HG02852 (cell line): ENCODE data around the gene MRPS10.

ENCODE experiments used
- ATAC-seq: cut with Tn5 transposase; IDR thresholded peaks from one replicate; pipeline ENCODE4 v1.9.1; 2021; ENCODE audit warnings: mild to moderate bottlenecking, moderate library complexity; ENCODE audit not compliant: unreplicated experiment

MRPS10 gene

GRCh38 chr6:42217519-42218367 lies at the start of gene MRPS10:
Gene MRPS10, minus strand, starts transcription at chr6:42217861. Its CDS starts 12 bp downstream, at chr6:42217849.
- peak; percentile 95 for ATAC-seq

DNA sequence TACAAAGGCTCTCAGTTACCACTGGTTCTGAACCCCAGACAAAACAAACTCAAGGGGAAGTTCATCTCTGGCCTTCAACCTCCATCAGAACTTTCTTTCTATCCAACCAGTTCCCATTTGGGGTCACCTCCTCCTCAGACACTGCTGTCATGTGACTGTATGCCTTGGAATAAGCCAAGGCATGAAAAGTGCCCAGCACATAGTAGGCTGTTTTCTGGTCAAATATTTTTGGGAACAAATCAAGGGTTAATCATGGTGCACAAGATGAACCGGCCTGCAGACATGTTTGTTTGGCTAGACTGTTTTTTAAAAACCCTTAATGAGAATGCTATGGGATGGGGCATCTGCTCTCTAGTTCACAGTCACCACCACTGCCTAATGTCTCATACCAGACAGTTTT lies 48.9 kb upstream of the MRPS10 start:
- ATAC-seq: no peak

DNA sequence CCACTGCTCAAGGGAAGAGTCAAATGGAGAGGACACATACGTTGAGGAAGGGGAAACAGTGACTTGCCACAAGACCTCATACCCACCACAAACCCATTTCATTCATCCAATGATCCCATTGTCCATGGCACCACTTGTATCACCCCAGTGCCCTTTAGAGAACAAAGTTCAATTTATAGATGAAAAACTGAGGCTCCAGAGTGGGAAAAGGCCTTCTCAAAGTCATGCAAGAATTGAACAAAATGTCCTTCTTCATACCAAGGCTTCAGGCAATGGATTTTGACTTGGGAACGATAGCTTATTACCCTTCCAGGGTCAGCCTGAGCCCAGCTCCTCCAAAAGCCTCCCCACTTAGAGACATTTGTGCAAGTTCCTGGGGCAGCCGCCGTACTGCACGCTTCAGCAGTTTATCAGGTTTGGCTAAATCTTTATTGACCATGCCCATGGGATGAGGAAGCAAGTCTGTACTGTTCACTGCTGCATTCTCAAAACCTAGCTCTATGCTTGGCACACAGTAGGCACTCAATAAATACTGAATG lies 47.3 kb upstream of the MRPS10 start:
- no peak for ATAC-seq

DNA sequence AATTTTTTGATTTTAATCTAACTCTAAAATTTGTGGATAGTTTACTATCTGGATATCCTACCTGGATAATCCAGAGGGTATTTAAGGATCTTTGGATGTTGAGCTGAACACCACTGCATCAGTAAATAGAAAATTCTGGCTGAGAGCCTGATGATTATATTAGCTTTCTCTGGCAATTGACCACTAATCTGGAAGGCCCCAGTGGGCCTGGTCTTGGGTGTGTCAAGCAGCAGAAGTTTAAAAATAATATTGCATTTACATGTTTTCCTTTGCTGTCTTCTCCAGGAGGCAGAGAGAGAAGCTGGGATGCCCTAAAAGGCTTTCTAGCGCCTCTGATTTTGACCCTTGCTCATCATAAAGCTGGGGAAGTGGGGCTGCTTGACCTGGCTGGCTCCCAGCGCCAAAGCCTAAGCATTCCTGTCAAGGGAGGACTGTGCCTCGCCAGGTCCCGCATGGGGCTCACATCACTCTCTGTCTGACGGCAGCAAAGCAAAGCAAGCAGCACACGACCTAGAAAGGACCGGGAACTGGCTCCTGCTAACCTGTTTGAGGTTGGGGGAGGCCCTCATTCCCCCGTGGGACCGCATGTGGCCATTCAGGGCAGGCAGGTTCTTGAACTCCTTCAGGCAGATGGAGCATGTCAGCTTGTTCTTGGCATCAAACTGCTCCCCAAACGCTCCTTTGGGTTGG lies 46.6 kb upstream of the MRPS10 start:
- no peak for ATAC-seq

GRCh38 chr6:42263165-42263728 lies 45.6 kb upstream of the MRPS10 start:
- no peak for ATAC-seq

GRCh38 chr6:42260972-42261371 lies 43.3 kb upstream of the MRPS10 start:
- ATAC-seq: no peak

- no peak for ATAC-seq
These were observed 42.8 kb upstream of the MRPS10 start for GRCh38 chr6:42260396-42260888.

DNA sequence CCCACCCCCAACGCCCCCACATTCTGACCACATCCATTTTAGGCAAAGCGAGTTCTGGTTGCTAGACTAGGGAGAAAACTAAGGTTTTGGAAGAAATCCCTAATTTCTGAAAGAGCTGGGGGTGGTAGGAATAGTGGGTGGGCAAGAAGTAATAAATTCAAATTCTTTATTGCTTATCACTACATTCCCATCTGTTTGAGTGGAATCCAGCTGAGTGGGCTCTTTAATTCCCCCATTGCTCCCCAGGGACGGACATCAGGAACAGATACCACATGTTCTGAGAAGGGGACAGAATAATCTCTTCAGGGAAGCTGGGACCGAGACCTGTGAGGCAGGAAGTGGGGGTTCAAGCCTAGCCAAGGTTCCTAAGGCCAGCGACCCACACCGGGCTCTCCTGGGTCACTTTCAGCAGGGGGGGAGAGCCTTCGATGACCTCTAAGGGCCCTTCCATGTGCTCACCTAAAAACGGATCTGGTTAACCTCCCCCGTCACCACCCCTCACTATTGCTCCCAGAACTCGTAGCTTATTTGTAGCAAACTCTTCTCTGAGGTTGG lies 42.3 kb upstream of the MRPS10 start:
- ATAC-seq: no peak

- ATAC-seq: no peak
These were observed 41.6 kb upstream of the MRPS10 start for GRCh38 chr6:42259286-42259685.

DNA sequence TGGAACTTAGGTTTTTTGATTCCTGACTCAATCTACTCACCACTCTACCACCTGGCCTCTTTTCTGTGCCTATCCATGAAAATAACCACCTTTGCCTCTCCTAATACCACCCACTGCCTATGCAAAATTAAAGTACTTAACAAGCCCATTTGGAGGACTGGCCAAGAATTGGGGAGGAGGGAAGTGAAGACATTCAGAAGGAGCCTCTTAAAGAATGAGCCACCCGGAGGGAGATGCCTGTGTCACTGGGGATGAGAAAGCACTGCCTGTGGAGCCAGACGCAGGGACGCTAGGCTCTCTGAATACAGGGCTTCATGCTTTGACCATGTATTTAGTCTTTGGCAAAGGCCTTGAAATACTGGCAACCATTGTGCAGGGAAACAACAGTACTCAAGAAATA lies 40.0 kb upstream of the MRPS10 start:
- no peak for ATAC-seq

DNA sequence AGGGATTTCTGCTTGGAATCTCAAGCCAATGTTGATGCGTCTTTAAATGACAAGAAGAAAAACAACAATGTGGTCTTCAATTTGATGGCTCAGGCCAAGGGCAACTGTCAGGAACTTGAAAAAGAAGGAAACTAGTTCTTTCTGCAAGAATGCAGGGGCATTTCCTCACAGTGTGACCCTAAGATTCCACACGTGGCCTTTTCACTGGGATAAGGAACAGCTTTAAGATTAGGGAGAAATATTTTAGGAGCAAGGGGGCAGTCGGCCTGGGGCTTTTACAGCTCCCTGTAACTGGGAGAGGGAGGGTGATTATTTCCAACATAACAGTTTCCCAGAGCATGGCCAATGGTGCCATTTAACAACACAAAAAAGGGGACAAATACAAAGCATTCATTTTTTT lies 39.4 kb upstream of the MRPS10 start:
- ATAC-seq: no peak

- ATAC-seq: no peak
These were observed 37.4 kb upstream of the MRPS10 start for GRCh38 chr6:42255050-42255449.

DNA sequence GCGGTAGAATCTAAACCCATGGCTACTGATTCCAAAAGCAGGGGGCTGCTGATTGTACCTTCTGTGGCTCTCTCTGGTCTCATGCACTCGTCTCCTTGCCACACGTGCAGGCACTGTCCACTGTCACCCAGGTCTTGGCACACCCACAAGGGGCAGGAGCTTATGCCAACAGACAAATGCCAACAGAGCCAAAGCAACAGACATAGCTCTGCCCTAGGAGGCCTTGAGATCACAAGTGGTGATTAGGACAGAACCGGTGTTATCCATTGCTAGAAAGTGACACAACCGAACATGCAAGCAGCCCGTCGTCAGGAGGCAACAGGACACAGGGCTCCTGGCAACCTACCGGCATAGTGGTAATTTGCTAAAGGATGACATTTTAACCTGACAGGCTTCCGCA lies 36.8 kb upstream of the MRPS10 start:
- ATAC-seq: no peak

- ATAC-seq: no peak
These were observed 34.4 kb upstream of the MRPS10 start for GRCh38 chr6:42251911-42252637.

DNA sequence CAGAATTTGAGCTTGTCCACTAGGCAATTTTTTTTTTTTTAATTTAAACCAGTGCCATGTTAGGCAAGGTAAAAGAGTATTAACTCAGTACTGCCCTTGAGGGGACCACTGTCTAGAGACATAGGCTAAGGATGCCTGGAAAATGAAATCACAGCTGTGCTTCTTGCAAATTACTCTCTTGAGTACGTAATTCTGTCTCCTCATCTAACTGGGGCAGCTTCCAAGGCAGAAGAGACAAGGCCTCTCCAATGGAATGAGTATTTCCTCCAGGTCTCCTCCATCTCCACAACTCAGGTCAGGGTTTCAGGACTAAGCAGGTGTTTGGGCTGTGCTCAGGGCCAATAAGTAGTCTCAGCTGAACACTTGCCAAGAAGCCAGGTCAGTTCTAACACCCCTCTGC lies 33.8 kb upstream of the MRPS10 start:
- no peak for ATAC-seq

DNA sequence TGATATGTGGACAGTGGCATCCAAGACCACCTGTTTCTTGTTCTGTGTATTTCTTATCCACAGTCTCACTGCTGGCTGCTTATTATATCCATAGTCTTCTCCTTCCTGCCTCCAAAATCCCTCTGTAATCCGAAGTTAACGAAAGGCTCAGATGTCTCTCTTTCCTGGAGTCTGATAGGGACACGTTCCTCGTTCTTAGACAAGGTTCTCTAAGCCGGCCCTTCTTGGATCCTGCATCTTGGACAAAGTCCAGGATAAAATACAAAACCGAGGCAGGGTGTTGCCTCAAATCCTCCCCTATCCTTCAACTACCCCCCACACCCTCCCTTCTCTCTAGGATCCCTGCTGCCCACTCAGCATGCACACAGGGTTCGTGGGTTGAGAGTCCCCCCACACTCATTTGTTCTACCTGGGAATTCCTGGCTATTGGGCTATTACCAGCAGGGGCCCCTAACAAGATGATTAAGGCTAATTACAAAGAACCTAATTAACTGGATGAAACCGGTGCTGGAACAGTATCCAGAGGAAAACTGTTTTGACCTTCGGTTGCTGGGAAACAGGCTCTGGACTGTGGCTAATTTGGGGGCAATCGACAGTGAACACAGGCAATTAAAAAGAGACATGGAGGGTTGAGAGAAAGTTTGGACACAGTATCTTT lies 32.7 kb upstream of the MRPS10 start:
- no peak for ATAC-seq

DNA sequence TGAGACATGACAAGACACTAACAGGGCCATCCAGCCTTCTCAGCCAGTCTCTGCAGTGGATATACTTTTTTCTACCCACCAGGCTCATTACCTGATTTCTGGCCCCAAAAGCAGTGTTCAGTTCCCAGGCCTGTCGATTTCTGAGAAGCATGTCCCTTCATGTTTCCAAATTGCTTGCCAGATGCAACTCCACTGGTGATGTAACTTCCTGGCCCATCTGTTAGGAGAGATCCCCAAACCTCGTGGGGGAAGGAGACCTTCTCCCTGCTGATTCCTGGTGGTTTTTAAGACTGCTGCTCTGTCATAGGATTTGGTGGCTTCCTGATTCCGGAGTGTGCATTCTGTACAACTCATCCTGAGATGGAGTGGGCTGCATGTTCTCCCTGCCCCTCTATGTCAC lies 31.6 kb upstream of the MRPS10 start:
- no peak for ATAC-seq

DNA sequence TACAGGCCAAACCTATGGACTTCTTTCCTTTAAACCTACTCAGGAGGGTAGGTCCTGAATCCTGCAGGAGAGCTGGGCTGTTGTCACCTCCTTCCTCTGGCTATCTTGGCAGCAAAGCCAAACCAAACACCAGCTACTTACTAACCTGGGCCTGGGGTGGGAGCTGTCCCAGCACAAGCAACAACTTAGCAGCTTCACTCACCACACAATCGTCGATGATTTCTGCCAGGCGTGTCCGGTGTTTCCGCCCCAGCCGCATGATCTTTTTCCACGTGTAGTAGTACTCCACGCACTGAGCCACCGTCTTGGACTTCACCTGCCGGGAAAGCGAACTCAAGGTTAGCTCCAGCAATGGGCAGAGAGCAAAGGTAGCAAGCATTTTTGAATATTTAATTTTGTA lies 25.4 kb upstream of the MRPS10 start:
- no peak for ATAC-seq

DNA sequence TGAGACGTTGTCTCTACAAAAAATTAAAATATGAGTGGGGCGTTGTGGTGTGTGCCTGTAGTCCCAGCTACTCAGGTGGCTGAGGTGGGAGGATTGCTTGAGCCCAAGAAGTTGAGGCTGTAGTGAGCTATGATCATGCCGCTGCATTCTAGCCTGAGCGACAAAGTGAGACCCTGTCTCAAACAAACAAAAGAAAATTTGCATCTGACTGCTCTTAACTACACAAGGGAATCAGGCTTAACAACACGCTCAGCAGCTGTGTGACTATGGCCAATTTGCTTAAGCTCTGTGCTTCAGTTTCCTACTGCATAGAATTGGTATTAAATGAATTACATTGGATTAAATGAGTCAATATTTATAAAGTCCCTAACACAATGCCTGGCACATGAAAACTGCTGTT lies 24.3 kb upstream of the MRPS10 start:
- ATAC-seq: no peak

DNA sequence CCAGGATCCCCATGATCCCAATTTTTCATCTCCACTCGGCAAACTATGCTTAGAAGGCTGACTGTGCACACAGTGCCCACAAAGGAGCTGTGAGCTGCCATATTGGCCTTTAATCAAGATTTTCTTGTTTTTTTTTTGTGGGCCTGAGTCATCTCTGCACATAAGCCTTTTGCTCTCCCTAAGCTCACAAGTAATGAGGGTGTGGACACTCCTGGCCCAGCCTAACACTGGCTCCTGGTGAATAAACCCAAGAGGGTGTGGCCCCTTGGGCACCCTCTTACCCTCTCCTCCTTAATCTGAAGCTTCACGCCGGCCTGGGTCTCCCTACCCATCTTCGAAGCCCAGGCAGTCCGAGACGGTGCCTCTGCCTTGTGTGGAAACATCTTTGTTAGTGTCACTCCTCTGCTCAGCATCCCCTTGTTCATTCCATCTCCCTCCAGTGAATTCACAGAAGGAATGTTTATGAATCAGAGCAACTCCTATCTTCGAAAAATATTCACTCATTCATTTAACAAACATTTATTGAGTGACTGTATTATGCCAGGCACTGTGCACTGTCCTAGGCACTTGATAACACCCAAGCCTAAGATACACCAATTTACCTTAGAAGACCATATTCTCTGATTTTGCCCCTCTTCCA lies 22.2 kb upstream of the MRPS10 start:
- ATAC-seq: no peak
